Measurements from ENCODE around the gene BBS12. TPM values are rescaled to one million over a fixed set of nuclear protein-coding genes. Genes with fewer than 3 reads are reported as not detected.

Gene BBS12
- total RNA-seq, 2 experiments from 2014 or later: 1.8 to 3.2 TPM

GRCh38 chr4:122705547-122706117, 26.9 kb upstream of the BBS12 start:
- TF ChIP-seq EZH2phosphoT487 (IDR thresholded peaks at IDR 0.05; ENCODE audit: borderline replicate concordance, low read depth, low read length) (no peak), CTCF (conservative IDR thresholded peaks at IDR 0.05; ENCODE audit: low read length) (no peak)
- no TSS peak for BruUV-seq (replicated peaks)
- Histone ChIP-seq H3K9me3 (ENCODE audit: low read length) (no peaks in the 10 kb centered on the region), H4K20me1 (ENCODE audit: insufficient read depth, low read length) (no peaks in the 10 kb centered on the region), H2AFZ (ENCODE audit: low read length) (0 out of 2 replicates have a peak overlapping the region, but pooled peaks have one; percentile 34), H3K4me1 (ENCODE audit: insufficient read depth, low read length, poor library complexity, severe bottlenecking) (no peaks in the 10 kb centered on the region), H3K27ac (ENCODE audit: low read depth, low read length, poor library complexity, severe bottlenecking) (no peak overlapping the region), H3K9me2 (ENCODE audit: insufficient read depth, low read length) (no peaks in the 10 kb centered on the region), H3K4me2 (ENCODE audit: low read length) (no peak overlapping the region), H3K79me2 (ENCODE audit: insufficient read depth, low read depth, low read length) (no peaks in the 10 kb centered on the region), H3K36me3 (ENCODE audit: insufficient read depth, low read length) (no peaks in the 10 kb centered on the region), H3K4me3 (ENCODE audit: low read depth, low read length, poor library complexity, severe bottlenecking) (no peak overlapping the region)
- ChIA-PET POLR2A (interaction anchor here (0.6 to 0.7 kb wide), 2 partner anchors 26 to 1303 kb away, joined by 3 read pairs; no protein-coding TSS in a partner anchor), CTCF (ENCODE audit: unreplicated experiment) (interaction anchor here (1.2 kb wide), 1 partner anchor 11 kb away, joined by 4 read pairs; no protein-coding TSS in a partner anchor)
- intact Hi-C loops (cut with micrococcal nuclease; ENCODE audit: unreplicated experiment): no loop called here
- DNase-seq (ENCODE audit: low spot score): no peak

- Histone ChIP-seq H3K36me3 (ENCODE audit: insufficient read depth, low read length) (no peaks in the 10 kb centered on the region), H3K4me2 (ENCODE audit: low read length) (no peak overlapping the region), H3K9me3 (ENCODE audit: low read length) (no peaks in the 10 kb centered on the region), H3K79me2 (ENCODE audit: insufficient read depth, low read depth, low read length) (no peaks in the 10 kb centered on the region), H4K20me1 (ENCODE audit: insufficient read depth, low read length) (no peaks in the 10 kb centered on the region), H2AFZ (ENCODE audit: low read length) (no peak overlapping the region), H3K27ac (ENCODE audit: low read depth, low read length, poor library complexity, severe bottlenecking) (no peak overlapping the region), H3K9me2 (ENCODE audit: insufficient read depth, low read length) (no peaks in the 10 kb centered on the region), H3K4me3 (ENCODE audit: low read depth, low read length, poor library complexity, severe bottlenecking) (no peak overlapping the region), H3K4me1 (ENCODE audit: insufficient read depth, low read length, poor library complexity, severe bottlenecking) (no peaks in the 10 kb centered on the region)
- no peak for DNase-seq (ENCODE audit: low spot score)
- TF ChIP-seq CTCF (conservative IDR thresholded peaks at IDR 0.05; ENCODE audit: low read length): no peak
- no peak for TF ChIP-seq EZH2phosphoT487 (IDR thresholded peaks at IDR 0.05; ENCODE audit: borderline replicate concordance, low read depth, low read length)
- intact Hi-C loops (cut with micrococcal nuclease; ENCODE audit: unreplicated experiment): no loop called here
- BruUV-seq (replicated peaks): no TSS peak
- ChIA-PET POLR2A (no interaction called here), CTCF (ENCODE audit: unreplicated experiment) (no interaction called here)
Observed at GRCh38 chr4:122706511-122706910, 26.0 kb upstream of the BBS12 start.

GRCh38 chr4:122707497-122707896, 25.0 kb upstream of the BBS12 start:
- intact Hi-C loops (cut with micrococcal nuclease; ENCODE audit: unreplicated experiment): no loop called here

More at GRCh38 chr4:122707497-122707896, 25.0 kb upstream of the BBS12 start:
- Histone ChIP-seq H3K36me3 (ENCODE audit: insufficient read depth, low read length) (no peaks in the 10 kb centered on the region), H3K4me1 (ENCODE audit: insufficient read depth, low read length, poor library complexity, severe bottlenecking) (no peaks in the 10 kb centered on the region), H3K9me3 (ENCODE audit: low read length) (no peaks in the 10 kb centered on the region), H3K9me2 (ENCODE audit: insufficient read depth, low read length) (no peaks in the 10 kb centered on the region), H3K79me2 (ENCODE audit: insufficient read depth, low read depth, low read length) (no peaks in the 10 kb centered on the region), H2AFZ (ENCODE audit: low read length) (no peak overlapping the region), H3K4me3 (ENCODE audit: low read depth, low read length, poor library complexity, severe bottlenecking) (no peak overlapping the region), H3K27ac (ENCODE audit: low read depth, low read length, poor library complexity, severe bottlenecking) (no peak overlapping the region), H3K4me2 (ENCODE audit: low read length) (no peak overlapping the region), H4K20me1 (ENCODE audit: insufficient read depth, low read length) (no peaks in the 10 kb centered on the region)
- BruUV-seq (replicated peaks): no TSS peak
- ChIA-PET CTCF (ENCODE audit: unreplicated experiment) (no interaction called here), POLR2A (interaction anchor here (0.6 kb wide), 1 partner anchor 197 kb away, joined by 3 read pairs; no protein-coding TSS in a partner anchor)
- TF ChIP-seq CTCF (conservative IDR thresholded peaks at IDR 0.05; ENCODE audit: low read length) (no peak), EZH2phosphoT487 (IDR thresholded peaks at IDR 0.05; ENCODE audit: borderline replicate concordance, low read depth, low read length) (no peak)
- no peak for DNase-seq (ENCODE audit: low spot score)

All from OCI-LY7 (cell line).